H1 (cell line): ENCODE data around the gene PTPRE. TPM values are rescaled to one million over a fixed set of nuclear protein-coding genes. Genes with fewer than 3 reads are reported as not detected.

Experiments used
- CREB1 ChIP-seq: IDR thresholded peaks from 2 replicates; pipeline ENCODE4 v1.6.1; 2012; ENCODE audit warnings: inconsistent platforms
- CTBP2 ChIP-seq: IDR thresholded peaks from 2 replicates; pipeline ENCODE4 v1.7.0; 2011; ENCODE audit warnings: borderline replicate concordance, mild to moderate bottlenecking, moderate library complexity, mixed read lengths, low read length; ENCODE audit not compliant: insufficient read depth, insufficient read length
- JUN ChIP-seq: IDR thresholded peaks from 2 replicates; pipeline ENCODE4 v1.6.1; 2011; ENCODE audit warnings: low read depth, mild to moderate bottlenecking, improper control_type of control experiment, low read length
- KDM1A ChIP-seq: fragments of 200-600, 300-600 bp; sonication (generic); IDR thresholded peaks from 2 replicates; pipeline ENCODE4 v1.7.1; 2016; ENCODE audit warnings: mild to moderate bottlenecking, low read length, borderline replicate concordance
- SP2 ChIP-seq: IDR thresholded peaks from 2 replicates; pipeline ENCODE4 v1.6.1; 2012; ENCODE audit warnings: mild to moderate bottlenecking, low read length, inconsistent platforms
- TBP ChIP-seq: IDR thresholded peaks from 2 replicates; pipeline ENCODE4 v1.6.1; 2011; ENCODE audit warnings: low read depth, low read length, improper control_type of control experiment
- YY1 ChIP-seq: IDR thresholded peaks from 2 replicates; pipeline ENCODE4 v1.6.1; 2011; ENCODE audit warnings: low read depth, mild to moderate bottlenecking, low read length
- polyA plus RNA-seq, 7 experiments: library from polyadenylated mRNA; depleted of rRNA in 3 of 7; stranded (reverse) in 5 of 7; unstranded in 2 of 7; fragments of >200 nt in 5 of 7; fragments of 200-250 nt in 2 of 7; gene quantifications; 1 replicate in 5 of 7; 2 replicates in 1 of 7; 4 replicates in 1 of 7; pipeline versions ENCODE4 v1.2.1 to v1.2.3, GENCODE V29; 2011 to 2013; ENCODE audit warnings: missing spikeins in 2 of 7, mixed read lengths in 2 of 7
- total RNA-seq: library from RNA; stranded (reverse); fragmentation: NEBNext Ultra II Directional; extraction: Animal tissue kit (Norgen Biotek cat#: 25700); gene quantifications from 2 replicates; pipeline ENCODE4 v1.2.1, GENCODE V29; 2021
- TF ChIP-seq, protein P1 (sequence below): fragments of 300-600 bp; sonication (generic); IDR thresholded peaks from 2 replicates; pipeline ENCODE4 v1.7.1; 2012; ENCODE audit warnings: low read length, moderate library complexity, mild to moderate bottlenecking, inconsistent platforms; ENCODE audit not compliant: insufficient replicate concordance
- TF ChIP-seq, protein P2 (sequence below): IDR thresholded peaks from 2 replicates; pipeline ENCODE4 v1.6.1; 2011; ENCODE audit warnings: low read length, improper control_type of control experiment

The PTPRE gene
- total and polyA plus RNA-seq, 2 of the 8 experiments (the other 6 are each of a cell fraction or from before 2014, with no cell fraction given): 0.33 to 0.54 TPM

DNA sequence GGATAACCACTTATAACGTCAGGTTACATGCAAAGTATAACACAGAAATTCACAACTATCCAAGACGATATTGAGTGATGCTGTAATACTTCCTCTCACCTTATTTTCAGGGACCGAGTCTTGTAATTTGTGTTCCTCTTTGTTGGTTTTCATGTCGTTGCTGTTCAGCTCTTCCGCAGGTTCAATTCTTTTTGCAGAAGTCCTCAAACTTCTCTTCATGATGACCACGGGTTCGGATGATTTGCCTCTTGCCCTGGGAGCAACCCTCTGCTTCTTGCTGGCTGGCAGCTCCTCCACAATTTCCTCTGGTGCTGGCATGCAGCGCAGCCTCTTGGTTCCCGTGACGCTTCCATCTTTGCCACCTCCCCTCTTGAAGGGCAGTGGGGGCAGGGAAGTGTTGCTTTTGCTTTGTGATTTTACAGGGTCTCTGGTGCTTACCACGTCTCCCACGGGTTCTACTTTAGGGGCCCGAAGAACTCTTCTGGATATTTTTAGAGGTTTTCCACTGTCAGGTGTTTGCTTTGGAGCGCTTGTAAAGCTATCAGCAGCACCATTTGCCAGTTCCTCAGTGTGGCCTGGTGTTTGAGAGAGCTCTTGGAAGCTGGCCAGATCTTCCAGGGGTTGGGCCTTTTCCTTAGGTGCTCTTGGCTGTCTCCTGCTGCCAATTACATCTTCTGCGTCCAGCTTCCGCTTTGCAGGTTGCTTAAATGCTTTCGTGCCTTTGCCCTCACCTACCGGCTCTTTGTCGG lies 195.8 kb downstream of the PTPRE start (continued):
- TF ChIP-seq, protein P1, sequence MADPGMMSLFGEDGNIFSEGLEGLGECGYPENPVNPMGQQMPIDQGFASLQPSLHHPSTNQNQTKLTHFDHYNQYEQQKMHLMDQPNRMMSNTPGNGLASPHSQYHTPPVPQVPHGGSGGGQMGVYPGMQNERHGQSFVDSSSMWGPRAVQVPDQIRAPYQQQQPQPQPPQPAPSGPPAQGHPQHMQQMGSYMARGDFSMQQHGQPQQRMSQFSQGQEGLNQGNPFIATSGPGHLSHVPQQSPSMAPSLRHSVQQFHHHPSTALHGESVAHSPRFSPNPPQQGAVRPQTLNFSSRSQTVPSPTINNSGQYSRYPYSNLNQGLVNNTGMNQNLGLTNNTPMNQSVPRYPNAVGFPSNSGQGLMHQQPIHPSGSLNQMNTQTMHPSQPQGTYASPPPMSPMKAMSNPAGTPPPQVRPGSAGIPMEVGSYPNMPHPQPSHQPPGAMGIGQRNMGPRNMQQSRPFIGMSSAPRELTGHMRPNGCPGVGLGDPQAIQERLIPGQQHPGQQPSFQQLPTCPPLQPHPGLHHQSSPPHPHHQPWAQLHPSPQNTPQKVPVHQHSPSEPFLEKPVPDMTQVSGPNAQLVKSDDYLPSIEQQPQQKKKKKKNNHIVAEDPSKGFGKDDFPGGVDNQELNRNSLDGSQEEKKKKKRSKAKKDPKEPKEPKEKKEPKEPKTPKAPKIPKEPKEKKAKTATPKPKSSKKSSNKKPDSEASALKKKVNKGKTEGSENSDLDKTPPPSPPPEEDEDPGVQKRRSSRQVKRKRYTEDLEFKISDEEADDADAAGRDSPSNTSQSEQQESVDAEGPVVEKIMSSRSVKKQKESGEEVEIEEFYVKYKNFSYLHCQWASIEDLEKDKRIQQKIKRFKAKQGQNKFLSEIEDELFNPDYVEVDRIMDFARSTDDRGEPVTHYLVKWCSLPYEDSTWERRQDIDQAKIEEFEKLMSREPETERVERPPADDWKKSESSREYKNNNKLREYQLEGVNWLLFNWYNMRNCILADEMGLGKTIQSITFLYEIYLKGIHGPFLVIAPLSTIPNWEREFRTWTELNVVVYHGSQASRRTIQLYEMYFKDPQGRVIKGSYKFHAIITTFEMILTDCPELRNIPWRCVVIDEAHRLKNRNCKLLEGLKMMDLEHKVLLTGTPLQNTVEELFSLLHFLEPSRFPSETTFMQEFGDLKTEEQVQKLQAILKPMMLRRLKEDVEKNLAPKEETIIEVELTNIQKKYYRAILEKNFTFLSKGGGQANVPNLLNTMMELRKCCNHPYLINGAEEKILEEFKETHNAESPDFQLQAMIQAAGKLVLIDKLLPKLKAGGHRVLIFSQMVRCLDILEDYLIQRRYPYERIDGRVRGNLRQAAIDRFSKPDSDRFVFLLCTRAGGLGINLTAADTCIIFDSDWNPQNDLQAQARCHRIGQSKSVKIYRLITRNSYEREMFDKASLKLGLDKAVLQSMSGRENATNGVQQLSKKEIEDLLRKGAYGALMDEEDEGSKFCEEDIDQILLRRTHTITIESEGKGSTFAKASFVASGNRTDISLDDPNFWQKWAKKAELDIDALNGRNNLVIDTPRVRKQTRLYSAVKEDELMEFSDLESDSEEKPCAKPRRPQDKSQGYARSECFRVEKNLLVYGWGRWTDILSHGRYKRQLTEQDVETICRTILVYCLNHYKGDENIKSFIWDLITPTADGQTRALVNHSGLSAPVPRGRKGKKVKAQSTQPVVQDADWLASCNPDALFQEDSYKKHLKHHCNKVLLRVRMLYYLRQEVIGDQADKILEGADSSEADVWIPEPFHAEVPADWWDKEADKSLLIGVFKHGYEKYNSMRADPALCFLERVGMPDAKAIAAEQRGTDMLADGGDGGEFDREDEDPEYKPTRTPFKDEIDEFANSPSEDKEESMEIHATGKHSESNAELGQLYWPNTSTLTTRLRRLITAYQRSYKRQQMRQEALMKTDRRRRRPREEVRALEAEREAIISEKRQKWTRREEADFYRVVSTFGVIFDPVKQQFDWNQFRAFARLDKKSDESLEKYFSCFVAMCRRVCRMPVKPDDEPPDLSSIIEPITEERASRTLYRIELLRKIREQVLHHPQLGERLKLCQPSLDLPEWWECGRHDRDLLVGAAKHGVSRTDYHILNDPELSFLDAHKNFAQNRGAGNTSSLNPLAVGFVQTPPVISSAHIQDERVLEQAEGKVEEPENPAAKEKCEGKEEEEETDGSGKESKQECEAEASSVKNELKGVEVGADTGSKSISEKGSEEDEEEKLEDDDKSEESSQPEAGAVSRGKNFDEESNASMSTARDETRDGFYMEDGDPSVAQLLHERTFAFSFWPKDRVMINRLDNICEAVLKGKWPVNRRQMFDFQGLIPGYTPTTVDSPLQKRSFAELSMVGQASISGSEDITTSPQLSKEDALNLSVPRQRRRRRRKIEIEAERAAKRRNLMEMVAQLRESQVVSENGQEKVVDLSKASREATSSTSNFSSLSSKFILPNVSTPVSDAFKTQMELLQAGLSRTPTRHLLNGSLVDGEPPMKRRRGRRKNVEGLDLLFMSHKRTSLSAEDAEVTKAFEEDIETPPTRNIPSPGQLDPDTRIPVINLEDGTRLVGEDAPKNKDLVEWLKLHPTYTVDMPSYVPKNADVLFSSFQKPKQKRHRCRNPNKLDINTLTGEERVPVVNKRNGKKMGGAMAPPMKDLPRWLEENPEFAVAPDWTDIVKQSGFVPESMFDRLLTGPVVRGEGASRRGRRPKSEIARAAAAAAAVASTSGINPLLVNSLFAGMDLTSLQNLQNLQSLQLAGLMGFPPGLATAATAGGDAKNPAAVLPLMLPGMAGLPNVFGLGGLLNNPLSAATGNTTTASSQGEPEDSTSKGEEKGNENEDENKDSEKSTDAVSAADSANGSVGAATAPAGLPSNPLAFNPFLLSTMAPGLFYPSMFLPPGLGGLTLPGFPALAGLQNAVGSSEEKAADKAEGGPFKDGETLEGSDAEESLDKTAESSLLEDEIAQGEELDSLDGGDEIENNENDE: no peak
- TF ChIP-seq CREB1 (no peak), KDM1A (no peak), YY1 (no peak), JUN (no peak), TBP (no peak), CTBP2 (no peak), SP2 (no peak)
- TF ChIP-seq, protein P2, sequence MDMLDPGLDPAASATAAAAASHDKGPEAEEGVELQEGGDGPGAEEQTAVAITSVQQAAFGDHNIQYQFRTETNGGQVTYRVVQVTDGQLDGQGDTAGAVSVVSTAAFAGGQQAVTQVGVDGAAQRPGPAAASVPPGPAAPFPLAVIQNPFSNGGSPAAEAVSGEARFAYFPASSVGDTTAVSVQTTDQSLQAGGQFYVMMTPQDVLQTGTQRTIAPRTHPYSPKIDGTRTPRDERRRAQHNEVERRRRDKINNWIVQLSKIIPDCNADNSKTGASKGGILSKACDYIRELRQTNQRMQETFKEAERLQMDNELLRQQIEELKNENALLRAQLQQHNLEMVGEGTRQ: no peak
